HepG2 (cell line): Measurements from ENCODE around the gene ATP5PB.

Source experiments
- ATF3 ChIP-seq: sonication (generic); formaldehyde crosslinking; IDR thresholded peaks from 2 replicates; pipeline ENCODE4 v1.4.0; 2020; ENCODE audit warnings: missing genetic modification reagents
- ETV6 ChIP-seq: sonication (generic); formaldehyde crosslinking; conservative IDR thresholded peaks from 2 replicates; pipeline ENCODE4 v1.4.0; 2020; ENCODE audit warnings: missing genetic modification reagents
- TAF1 ChIP-seq: sonication (generic); formaldehyde crosslinking; IDR thresholded peaks from 2 replicates; pipeline ENCODE4 v1.4.0; 2020; ENCODE audit warnings: missing genetic modification reagents
- ZNF670 ChIP-seq: sonication (generic); formaldehyde crosslinking; IDR thresholded peaks from 2 replicates; pipeline ENCODE4 v1.8.0; 2022; ENCODE audit warnings: mild to moderate bottlenecking, missing genetic modification reagents, borderline replicate concordance

DNA sequence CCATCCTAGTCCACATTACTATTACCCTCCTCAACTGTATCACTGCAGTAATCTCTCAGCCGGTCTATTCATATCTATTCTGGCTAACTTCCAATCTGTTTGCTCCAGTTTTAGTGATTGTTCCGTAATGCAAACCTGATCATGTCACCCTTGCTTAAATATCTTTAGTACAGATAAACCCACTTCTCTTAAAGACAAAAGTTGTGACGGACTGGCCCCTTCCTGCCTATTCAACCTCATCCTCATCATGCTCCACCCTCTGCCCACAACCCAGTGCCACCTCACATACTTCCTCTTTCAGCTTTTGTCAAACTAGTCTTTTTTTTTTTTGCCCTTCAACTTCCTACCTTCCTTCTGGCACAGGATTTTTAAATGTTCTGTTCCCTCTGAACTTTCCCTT is 21.7 kb downstream of the ATP5PB start:
- TF ChIP-seq ETV6 (CRISPR knock-in tag): no peak
- no peak for TF ChIP-seq TAF1 (CRISPR knock-in tag)
- no peak for TF ChIP-seq ATF3
- TF ChIP-seq ZNF670 (CRISPR knock-in tag): no peak
